Karpas-422 (cell line): ENCODE data around the gene RPL38. TPM values are rescaled to one million over a fixed set of nuclear protein-coding genes. Genes with fewer than 3 reads are reported as not detected.

Experiments
- DNase-seq: peaks from one replicate; pipeline ENCODE4 v3.0.0-alpha.2; 2015
- H2AFZ ChIP-seq: fragments of 200-600 bp; sonication (generic); 2 replicates; pipeline ENCODE4 v1.6.1; 2014; ENCODE audit warnings: antibody characterized with exemption, low read length, mixed read lengths
- H3K27ac ChIP-seq: fragments of 200-600 bp; sonication (generic); 2 replicates; pipeline ENCODE4 v1.5.1; 2014; ENCODE audit warnings: mild to moderate bottlenecking, low read length, moderate library complexity
- H3K27me3 ChIP-seq: fragments of 200-600 bp; sonication (generic); 2 replicates; pipeline ENCODE4 v1.6.1; 2014; ENCODE audit warnings: low read length, mixed read lengths
- H3K36me3 ChIP-seq: fragments of 200-600 bp; sonication (generic); 2 replicates; pipeline ENCODE4 v1.6.1; 2014; ENCODE audit warnings: low read length, mixed read lengths; ENCODE audit not compliant: insufficient read depth
- H3K4me1 ChIP-seq: fragments of 200-600 bp; sonication (generic); 2 replicates; pipeline ENCODE4 v1.6.1; 2014; ENCODE audit warnings: mild to moderate bottlenecking, low read length, mixed read lengths
- H3K4me2 ChIP-seq: fragments of 200-600 bp; sonication (generic); 2 replicates; pipeline ENCODE4 v1.6.1; 2014; ENCODE audit warnings: low read length, low read depth, mild to moderate bottlenecking; ENCODE audit not compliant: poor library complexity, severe bottlenecking
- H3K4me3 ChIP-seq: fragments of 200-600 bp; sonication (generic); 2 replicates; pipeline ENCODE4 v1.5.1; 2014; ENCODE audit warnings: mild to moderate bottlenecking, antibody characterized with exemption, low read length, mixed read lengths
- H3K79me2 ChIP-seq: fragments of 200-600 bp; sonication (generic); 2 replicates; pipeline ENCODE4 v1.6.1; 2014; ENCODE audit warnings: mild to moderate bottlenecking, low read length, mixed read lengths
- H3K9ac ChIP-seq: fragments of 200-600 bp; sonication (generic); 2 replicates; pipeline ENCODE4 v1.6.0; 2014; ENCODE audit warnings: low read length
- H3K9me2 ChIP-seq: fragments of 200-600 bp; sonication (generic), shearing (Covaris generic); replicated peaks from 2 replicates; pipeline ENCODE4 v1.6.0; 2014; ENCODE audit warnings: mild to moderate bottlenecking, low read length, moderate library complexity; ENCODE audit not compliant: insufficient read depth
- H3K9me3 ChIP-seq: fragments of 300-700, 200-600 bp; sonication (generic); 2 replicates; pipeline ENCODE4 v1.6.1; 2014; ENCODE audit warnings: low read length, mixed read lengths
- H4K20me1 ChIP-seq: fragments of 200-600 bp; sonication (generic); 2 replicates; pipeline ENCODE4 v1.6.1; 2014; ENCODE audit warnings: mild to moderate bottlenecking, antibody characterized with exemption, low read length, low read depth; ENCODE audit not compliant: insufficient read depth
- total RNA-seq: library from RNA; depleted of rRNA; stranded (reverse); fragments of >200 nt; shearing (Covaris generic); gene quantifications from 2 replicates; pipeline ENCODE4 v1.2.3, GENCODE V29; 2014; ENCODE audit warnings: low replicate concordance

The RPL38 gene
- total RNA-seq, 1 experiment from 2014 or later = 3,682 TPM

DNA sequence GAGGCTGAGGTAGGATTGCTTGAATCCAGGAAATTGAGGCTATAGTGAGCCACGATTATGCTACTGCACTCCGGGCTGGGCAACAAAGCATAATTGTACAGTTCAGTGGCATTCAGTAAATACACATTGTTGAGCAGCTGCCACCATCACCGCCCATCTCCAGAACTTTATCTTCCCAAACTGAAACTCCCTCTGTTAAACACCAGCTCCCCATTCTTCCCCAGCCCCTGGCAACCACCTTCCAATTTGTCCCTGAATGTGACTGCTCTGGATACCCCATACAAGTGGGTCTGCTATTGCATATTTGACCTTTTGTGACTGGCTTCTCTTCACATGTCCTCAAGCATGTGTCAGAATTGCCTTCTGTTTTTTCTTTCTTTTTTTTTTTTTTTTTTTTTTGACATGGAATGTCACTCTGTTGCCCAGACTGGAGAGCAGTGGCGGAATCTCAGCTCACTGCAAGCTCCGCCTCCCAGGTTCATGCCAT, 2.9 kb downstream of the RPL38 start:
- Histone ChIP-seq H3K9me3 (no peaks in the 10 kb centered on the region), H4K20me1 (peaks cover 54% of the 10 kb centered on the region), H3K9ac (no peak overlapping the region), H3K27ac (no peak overlapping the region), H3K4me3 (no peak overlapping the region), H3K36me3 (peaks cover 42% of the 10 kb centered on the region), H3K4me2 (no peak overlapping the region), H2AFZ (no peak overlapping the region), H3K79me2 (peaks cover 36% of the 10 kb centered on the region), H3K4me1 (peaks cover 19% of the 10 kb centered on the region), H3K27me3 (no peaks in the 10 kb centered on the region), H3K9me2 (no peaks in the 10 kb centered on the region)
- no peak for DNase-seq

DNA sequence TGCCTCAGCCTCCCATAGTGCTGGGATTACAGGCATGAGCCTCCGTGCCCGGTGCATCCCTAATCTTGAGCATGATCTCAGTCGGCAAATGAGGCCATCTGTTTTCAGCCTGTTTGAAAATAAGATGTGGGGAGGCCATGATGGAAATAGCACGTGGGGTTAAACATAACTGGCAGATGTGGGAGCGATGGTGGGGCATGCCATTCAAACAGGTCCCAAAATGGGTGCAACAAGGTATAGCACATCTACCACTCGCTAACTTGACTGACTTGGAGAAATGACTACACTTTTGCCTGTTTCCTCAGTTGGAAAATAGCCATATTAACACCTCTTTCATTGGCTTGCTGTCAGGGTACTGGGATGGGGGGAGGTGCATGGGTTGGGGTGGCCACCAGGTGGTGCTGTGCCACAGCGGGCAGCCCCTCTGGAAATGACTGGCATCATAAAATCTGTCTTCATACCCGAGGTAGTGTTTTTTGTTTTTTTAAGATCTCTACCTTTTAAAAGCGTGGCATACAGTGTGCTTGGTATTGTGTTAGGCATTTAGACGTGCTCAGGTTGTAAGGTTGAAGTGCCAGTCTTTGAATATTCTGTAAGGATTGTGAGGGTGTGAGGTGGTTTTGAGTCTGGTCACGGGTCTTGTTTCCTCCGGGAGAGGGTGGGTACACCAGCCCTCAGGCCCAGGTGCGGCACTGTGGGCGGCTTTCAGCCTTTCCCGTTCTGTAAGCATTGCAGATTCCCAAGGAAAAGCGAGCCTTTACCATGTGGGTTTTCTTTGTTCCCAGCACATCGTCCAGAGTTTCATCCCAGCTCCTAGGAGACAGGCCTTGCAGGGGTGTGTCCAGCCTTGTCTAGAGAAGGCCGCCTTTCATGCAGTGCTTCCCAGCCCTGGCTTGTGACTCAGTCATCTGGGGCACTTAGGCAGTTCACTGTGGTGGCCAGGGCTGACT, 7.0 kb downstream of the RPL38 start:
- no peak overlapping the region for H3K4me3 ChIP-seq
- H3K27me3 ChIP-seq = no peaks in the 10 kb centered on the region
- H3K27ac ChIP-seq = no peak overlapping the region
- peak; percentile 88 for DNase-seq
- no peaks in the 10 kb centered on the region for H3K9me2 ChIP-seq
- H3K9ac ChIP-seq = no peak overlapping the region
- H3K4me1 ChIP-seq = peaks cover 25% of the 10 kb centered on the region
- no peak overlapping the region for H3K4me2 ChIP-seq
- H3K79me2 ChIP-seq = peaks cover 16% of the 10 kb centered on the region
- no peaks in the 10 kb centered on the region for H3K9me3 ChIP-seq
- H2AFZ ChIP-seq = no peak overlapping the region
- H4K20me1 ChIP-seq = peaks cover 47% of the 10 kb centered on the region; the same call in 1 of the 2 replicates
- H3K36me3 ChIP-seq = peaks cover 27% of the 10 kb centered on the region

DNA sequence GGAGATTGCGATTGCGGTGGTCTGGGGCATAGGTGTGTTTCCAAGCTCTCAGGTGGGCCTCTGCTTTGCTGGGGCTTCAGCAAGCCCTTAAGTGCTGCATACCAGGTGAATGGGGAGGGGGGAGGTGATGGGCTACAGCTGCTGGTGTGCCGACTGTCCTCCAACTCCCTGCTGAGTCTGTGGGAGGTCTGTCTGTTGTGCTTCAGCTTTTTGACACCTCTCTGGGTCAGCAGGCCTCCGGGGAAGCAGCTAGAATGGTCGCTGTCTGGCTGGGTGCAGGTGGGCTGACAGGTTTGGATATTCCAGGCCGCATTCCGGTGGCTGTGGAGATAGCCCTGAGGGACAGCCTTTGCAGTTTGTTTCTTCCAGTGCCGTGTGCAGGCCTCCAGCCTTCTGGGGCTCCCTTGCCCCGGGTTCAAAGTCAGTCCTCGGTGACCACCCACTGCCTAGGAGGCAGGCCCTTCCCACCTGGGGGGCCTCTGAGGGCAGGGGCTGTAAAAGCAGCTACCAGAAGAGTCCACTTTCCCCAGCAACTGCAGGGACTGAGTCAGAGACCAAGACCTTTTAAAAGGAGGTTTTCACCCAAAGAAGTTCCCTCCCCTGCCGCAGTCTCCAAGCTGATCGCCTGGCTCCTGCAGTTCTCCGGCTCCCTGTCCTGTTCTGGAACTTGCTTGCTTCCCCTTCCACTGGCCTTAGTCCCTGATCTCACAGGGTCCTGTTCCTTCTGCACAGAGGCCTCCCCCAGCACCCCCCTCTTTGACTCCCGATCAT, 7.8 kb downstream of the RPL38 start:
- H3K36me3 ChIP-seq = peaks cover 20% of the 10 kb centered on the region

DNA sequence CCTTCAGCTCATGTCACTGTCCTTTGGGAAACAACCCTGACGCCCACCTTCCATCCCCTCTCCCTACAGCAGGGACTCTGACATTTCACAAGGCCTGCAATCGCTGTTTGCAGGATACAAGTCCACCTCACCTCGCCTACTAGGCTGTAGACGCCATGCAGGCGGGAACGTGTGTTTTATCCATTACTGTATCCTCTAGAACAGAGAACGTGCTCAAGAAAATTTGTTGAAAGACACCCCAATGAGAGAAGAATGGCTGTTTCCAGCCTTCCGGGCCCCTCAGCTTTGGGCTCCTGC, 8.4 kb downstream of the RPL38 start:
- H3K4me1 ChIP-seq = peaks cover 21% of the 10 kb centered on the region
- peaks cover 36% of the 10 kb centered on the region; the same call in 1 of the 2 replicates for H4K20me1 ChIP-seq
- H3K9me2 ChIP-seq = no peaks in the 10 kb centered on the region
- peaks cover 5% of the 10 kb centered on the region for H3K79me2 ChIP-seq
- H3K9me3 ChIP-seq = no peaks in the 10 kb centered on the region
- no peaks in the 10 kb centered on the region for H3K27me3 ChIP-seq
- peaks cover 18% of the 10 kb centered on the region; the same call in 1 of the 2 replicates for H3K36me3 ChIP-seq
- no peak overlapping the region for H2AFZ ChIP-seq
- DNase-seq = peak; percentile 59
- no peak overlapping the region for H3K4me2 ChIP-seq
- H3K9ac ChIP-seq = no peak overlapping the region
- no peak overlapping the region for H3K27ac ChIP-seq
- H3K4me3 ChIP-seq = no peak overlapping the region

More for the DNA sequence above, 7.8 kb downstream of the RPL38 start:
- H3K4me2 ChIP-seq = no peak overlapping the region
- peaks cover 39% of the 10 kb centered on the region; the same call in 1 of the 2 replicates for H4K20me1 ChIP-seq
- H3K9me2 ChIP-seq = no peaks in the 10 kb centered on the region
- no peak overlapping the region for H3K4me3 ChIP-seq
- no peaks in the 10 kb centered on the region for H3K9me3 ChIP-seq
- no peak for DNase-seq
- no peak overlapping the region for H2AFZ ChIP-seq
- no peak overlapping the region for H3K9ac ChIP-seq
- H3K79me2 ChIP-seq = peaks cover 7% of the 10 kb centered on the region
- no peak overlapping the region for H3K27ac ChIP-seq
- H3K27me3 ChIP-seq = no peaks in the 10 kb centered on the region
- H3K4me1 ChIP-seq = peaks cover 21% of the 10 kb centered on the region

DNA sequence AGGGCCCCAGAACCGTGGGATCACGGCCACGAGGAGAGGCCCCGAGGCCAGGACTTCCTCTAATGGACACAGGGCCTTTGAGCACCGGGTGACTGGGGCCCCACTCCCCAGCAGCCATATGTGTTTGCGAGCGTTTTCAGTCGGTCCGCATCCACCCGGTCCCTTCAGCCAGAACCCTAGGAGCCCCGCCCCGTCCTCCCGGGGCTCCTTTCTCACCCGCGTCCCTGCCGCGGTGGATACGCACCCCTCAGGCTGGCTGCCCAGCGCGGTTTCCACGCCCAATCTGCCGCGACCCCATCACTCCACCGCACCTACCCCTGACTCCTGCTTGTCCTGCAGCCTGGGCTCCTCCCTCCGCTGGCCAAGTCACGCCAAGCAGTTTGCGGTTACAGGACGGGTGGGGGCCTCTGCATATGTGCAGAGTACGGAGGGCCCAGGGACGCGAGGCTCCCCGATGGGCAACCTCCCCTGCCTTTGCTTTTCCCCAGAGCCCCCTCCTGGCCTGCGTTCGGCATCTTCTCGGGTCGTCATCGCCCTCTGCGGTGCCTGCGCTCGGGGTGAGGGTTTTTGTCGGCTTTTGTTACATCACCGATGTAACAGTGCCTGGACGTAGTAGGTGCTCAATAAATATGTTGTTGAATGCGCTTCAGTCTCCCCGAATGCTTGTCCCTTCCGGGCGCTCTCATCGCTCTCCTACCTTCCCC, 8.9 kb downstream of the RPL38 start:
- no peaks in the 10 kb centered on the region; the same call in 1 of the 2 replicates for H3K79me2 ChIP-seq
- H3K4me1 ChIP-seq = peaks cover 21% of the 10 kb centered on the region
- no peak overlapping the region for H3K27ac ChIP-seq
- peak overlapping the region; percentile 64 for H3K4me2 ChIP-seq
- H3K9me3 ChIP-seq = no peaks in the 10 kb centered on the region
- no peak for DNase-seq
- H3K4me3 ChIP-seq = no peak overlapping the region
- H3K9ac ChIP-seq = no peak overlapping the region
- H2AFZ ChIP-seq = no peak overlapping the region
- no peaks in the 10 kb centered on the region for H3K27me3 ChIP-seq
- H4K20me1 ChIP-seq = peaks cover 31% of the 10 kb centered on the region; the same call in 1 of the 2 replicates
- H3K36me3 ChIP-seq = peaks cover 18% of the 10 kb centered on the region; the same call in 1 of the 2 replicates
- H3K9me2 ChIP-seq = no peaks in the 10 kb centered on the region

DNA sequence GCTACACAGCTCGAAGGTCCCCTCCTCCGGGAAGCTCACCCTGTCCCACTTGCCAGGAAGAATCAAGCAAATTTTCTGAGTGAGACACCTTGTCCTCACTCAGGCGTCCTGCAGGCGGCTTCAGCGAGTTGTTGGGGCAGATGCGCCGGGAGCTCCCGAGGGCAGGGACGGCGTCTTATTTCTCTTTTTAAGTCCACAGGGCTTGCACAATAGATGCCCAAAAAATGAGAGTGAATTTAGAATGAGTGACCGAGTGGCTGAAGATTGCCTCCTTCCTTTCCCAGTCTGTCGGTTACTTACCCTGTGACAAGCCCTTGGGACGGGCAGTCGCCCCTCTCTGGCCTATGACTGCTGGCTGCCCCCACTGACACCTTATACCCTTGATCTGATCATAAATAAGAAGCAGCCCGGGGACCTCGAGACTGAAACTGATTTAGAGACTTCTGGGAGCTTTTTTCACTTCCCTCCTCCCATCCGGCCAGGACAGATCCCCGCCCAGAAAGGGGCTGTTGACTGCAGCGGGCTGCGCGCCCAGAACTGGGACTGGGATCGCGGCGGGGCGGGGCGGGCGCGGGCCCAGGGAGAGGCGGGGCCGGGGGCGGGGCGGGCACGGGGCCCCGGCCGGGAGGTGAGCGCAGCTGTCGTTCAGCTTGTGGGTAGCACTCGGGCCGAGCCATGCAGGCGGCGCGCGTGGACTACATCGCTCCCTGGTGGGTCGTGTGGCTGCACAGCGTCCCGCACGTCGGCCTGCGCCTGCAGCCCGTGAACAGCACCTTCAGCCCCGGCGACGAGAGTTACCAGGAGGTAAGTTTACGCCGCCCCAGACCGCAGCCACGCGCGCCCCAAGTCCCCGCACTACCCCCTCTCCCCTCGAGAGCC, 9.7 kb downstream of the RPL38 start, which contains the start of gene TTYH2:
TSS of gene TTYH2 (plus strand) at position 659 of the 879 bp plus-strand sequence. CDS start at position 676, 17 bp downstream.
- Histone ChIP-seq H3K79me2 (no peaks in the 10 kb centered on the region), H3K4me2 (peak within 1 kb of the TSS; percentile 64), H3K9ac (peak within 1 kb of the TSS; percentile 53), H2AFZ (peak within 1 kb of the TSS; percentile 81; the same call in 1 of the 2 replicates), H4K20me1 (peaks cover 26% of the 10 kb centered on the region; the same call in 1 of the 2 replicates), H3K9me2 (no peaks in the 10 kb centered on the region), H3K4me1 (peaks cover 21% of the 10 kb centered on the region), H3K4me3 (peak within 1 kb of the TSS; percentile 50; the same call in 1 of the 2 replicates), H3K27me3 (no peaks in the 10 kb centered on the region), H3K27ac (peak within 1 kb of the TSS; percentile 34; the same call in 1 of the 2 replicates), H3K36me3 (peaks cover 16% of the 10 kb centered on the region; the same call in 1 of the 2 replicates), H3K9me3 (no peaks in the 10 kb centered on the region)
- DNase-seq = peak; percentile 81

- Histone ChIP-seq H3K4me2 (peak overlapping the region; percentile 64), H3K9me2 (no peaks in the 10 kb centered on the region), H3K79me2 (no peaks in the 10 kb centered on the region), H3K9me3 (no peaks in the 10 kb centered on the region), H3K27me3 (no peaks in the 10 kb centered on the region), H3K9ac (peak overlapping the region; percentile 51), H3K36me3 (peaks cover 11% of the 10 kb centered on the region; the same call in 1 of the 2 replicates), H2AFZ (no peak overlapping the region), H4K20me1 (peaks cover 19% of the 10 kb centered on the region; the same call in 1 of the 2 replicates), H3K4me1 (peaks cover 21% of the 10 kb centered on the region), H3K4me3 (peak overlapping the region; percentile 50; the same call in 1 of the 2 replicates), H3K27ac (no peak overlapping the region)
- DNase-seq = no peak
Measured at GRCh38 chr17:74213861-74214391, 10.4 kb downstream of the RPL38 start.
